A673 (cell line): ENCODE measurements around the gene OASL. TPM values are rescaled to one million over a fixed set of nuclear protein-coding genes. Genes with fewer than 3 reads are reported as not detected.

ENCODE experiments used
- BruUV-seq: library from RNA; stranded (reverse); fragments of 400-500 nt; replicated peaks from 2 replicates; lab custom pipeline; 2021; lab: Mats Ljungman, UMichigan
- CTCF ChIA-PET: fragments of 300-600 bp; sonication (Branson Sonifier 250); formaldehyde crosslinking; loops from one replicate; lab custom pipeline; 2022; ENCODE audit warnings: antibody characterized with exemption; lab: Charles Lee
- POLR2A ChIA-PET: fragments of 300-600 bp; sonication (Branson Sonifier 250); formaldehyde crosslinking; loops from one replicate; lab custom pipeline; 2022; ENCODE audit warnings: antibody characterized with exemption; ENCODE audit not compliant: low non-redundant PET; lab: Charles Lee
- DNase-seq: peaks from one replicate; pipeline ENCODE4 v3.0.0-alpha.2; 2015; ENCODE audit warnings: low spot score
- H3K27ac ChIP-seq: fragments of 200-600 bp; sonication (generic); 2 replicates; pipeline ENCODE4 v1.5.1; 2016; ENCODE audit warnings: mixed run types, low read depth, mild to moderate bottlenecking, mixed read lengths, antibody characterized with exemption, low read length; ENCODE audit not compliant: poor library complexity, severe bottlenecking
- H3K27me3 ChIP-seq: fragments of 200-600 bp; sonication (generic); replicated peaks from 2 replicates; pipeline ENCODE4 v1.6.1; 2017; ENCODE audit warnings: mixed run types, low read depth, mild to moderate bottlenecking, mixed read lengths, antibody characterized with exemption, low read length; ENCODE audit not compliant: insufficient read depth, poor library complexity
- H3K36me3 ChIP-seq: fragments of 200-600 bp; sonication (generic); 2 replicates; pipeline ENCODE4 v1.6.1; 2016; ENCODE audit warnings: mixed run types, mild to moderate bottlenecking, mixed read lengths, antibody characterized with exemption, low read length; ENCODE audit not compliant: insufficient read depth, poor library complexity, severe bottlenecking
- H3K4me1 ChIP-seq: fragments of 200-600 bp; sonication (generic); 2 replicates; pipeline ENCODE4 v1.6.1; 2017; ENCODE audit warnings: mixed run types, mild to moderate bottlenecking, mixed read lengths, antibody characterized with exemption, low read length; ENCODE audit not compliant: insufficient read depth, poor library complexity, severe bottlenecking
- H3K4me3 ChIP-seq: fragments of 200-600 bp; sonication (generic); 2 replicates; pipeline ENCODE4 v1.5.1; 2016; ENCODE audit warnings: low read depth, mixed run types, mild to moderate bottlenecking, mixed read lengths, low read length; ENCODE audit not compliant: poor library complexity, severe bottlenecking
- H3K9me3 ChIP-seq: fragments of 200-600 bp; sonication (generic); 2 replicates; pipeline ENCODE4 v1.6.1; 2016; ENCODE audit warnings: mixed run types, low read depth, mild to moderate bottlenecking, mixed read lengths, antibody characterized with exemption, low read length; ENCODE audit not compliant: poor library complexity, severe bottlenecking
- EZH2 ChIP-seq: fragments of 200-600 bp; sonication (generic); IDR thresholded peaks from 2 replicates; pipeline ENCODE4 v1.6.1; 2017; ENCODE audit warnings: borderline replicate concordance, low read depth, mild to moderate bottlenecking, mixed read lengths, antibody characterized with exemption, low read length; ENCODE audit not compliant: poor library complexity, severe bottlenecking
- intact Hi-C: fragments of 100-400 bp; cut with micrococcal nuclease; formaldehyde crosslinking; loops from one replicate; pipeline ENCODE4 v1.10.0; 2022; ENCODE audit not compliant: unreplicated experiment
- total RNA-seq: library from RNA; stranded (reverse); gene quantifications from 2 replicates; pipeline ENCODE4 v1.2.3, GENCODE V29; 2021
- TF ChIP-seq, protein P1 (sequence below): fragments of 300-800, 200-600 bp; sonication (generic); conservative IDR thresholded peaks from 2 replicates; pipeline ENCODE4 v1.5.1; 2017; ENCODE audit warnings: low read depth, mild to moderate bottlenecking, antibody characterized with exemption, low read length, moderate library complexity, mixed read lengths

OASL gene
- total RNA-seq, 1 experiment from 2014 or later: 0.73 TPM

DNA sequence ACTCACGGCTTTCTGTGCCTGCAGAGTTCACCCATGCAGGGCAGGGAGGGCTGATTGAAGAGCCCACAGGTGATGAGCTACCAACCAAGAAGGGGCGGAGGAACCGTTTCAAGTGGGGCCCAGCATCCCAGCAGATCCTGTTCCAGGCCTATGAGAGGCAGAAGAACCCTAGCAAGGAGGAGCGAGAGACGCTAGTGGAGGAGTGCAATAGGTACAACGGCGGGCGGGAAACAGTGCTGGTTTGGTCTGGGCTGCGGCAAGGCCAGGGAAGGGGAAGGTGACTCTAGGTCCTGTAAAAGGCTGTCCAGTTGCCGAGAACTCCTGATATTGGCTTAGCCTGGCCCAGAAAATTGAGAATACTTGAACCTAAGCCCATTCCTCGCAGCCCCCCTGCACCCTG, 45.5 kb downstream of the OASL start:
- Histone ChIP-seq H3K4me1 (no peaks in the 10 kb centered on the region), H3K36me3 (no peaks in the 10 kb centered on the region), H3K27me3 (no peaks in the 10 kb centered on the region), H3K27ac (no peak overlapping the region), H3K9me3 (no peaks in the 10 kb centered on the region), H3K4me3 (no peak overlapping the region)
- CTCF ChIA-PET: no interaction called here
- no TSS peak for BruUV-seq
- no peak for DNase-seq
- POLR2A ChIA-PET: no interaction called here
- TF ChIP-seq, protein P1, sequence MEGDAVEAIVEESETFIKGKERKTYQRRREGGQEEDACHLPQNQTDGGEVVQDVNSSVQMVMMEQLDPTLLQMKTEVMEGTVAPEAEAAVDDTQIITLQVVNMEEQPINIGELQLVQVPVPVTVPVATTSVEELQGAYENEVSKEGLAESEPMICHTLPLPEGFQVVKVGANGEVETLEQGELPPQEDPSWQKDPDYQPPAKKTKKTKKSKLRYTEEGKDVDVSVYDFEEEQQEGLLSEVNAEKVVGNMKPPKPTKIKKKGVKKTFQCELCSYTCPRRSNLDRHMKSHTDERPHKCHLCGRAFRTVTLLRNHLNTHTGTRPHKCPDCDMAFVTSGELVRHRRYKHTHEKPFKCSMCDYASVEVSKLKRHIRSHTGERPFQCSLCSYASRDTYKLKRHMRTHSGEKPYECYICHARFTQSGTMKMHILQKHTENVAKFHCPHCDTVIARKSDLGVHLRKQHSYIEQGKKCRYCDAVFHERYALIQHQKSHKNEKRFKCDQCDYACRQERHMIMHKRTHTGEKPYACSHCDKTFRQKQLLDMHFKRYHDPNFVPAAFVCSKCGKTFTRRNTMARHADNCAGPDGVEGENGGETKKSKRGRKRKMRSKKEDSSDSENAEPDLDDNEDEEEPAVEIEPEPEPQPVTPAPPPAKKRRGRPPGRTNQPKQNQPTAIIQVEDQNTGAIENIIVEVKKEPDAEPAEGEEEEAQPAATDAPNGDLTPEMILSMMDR: no peak
- intact Hi-C loops: no loop called here

DNA sequence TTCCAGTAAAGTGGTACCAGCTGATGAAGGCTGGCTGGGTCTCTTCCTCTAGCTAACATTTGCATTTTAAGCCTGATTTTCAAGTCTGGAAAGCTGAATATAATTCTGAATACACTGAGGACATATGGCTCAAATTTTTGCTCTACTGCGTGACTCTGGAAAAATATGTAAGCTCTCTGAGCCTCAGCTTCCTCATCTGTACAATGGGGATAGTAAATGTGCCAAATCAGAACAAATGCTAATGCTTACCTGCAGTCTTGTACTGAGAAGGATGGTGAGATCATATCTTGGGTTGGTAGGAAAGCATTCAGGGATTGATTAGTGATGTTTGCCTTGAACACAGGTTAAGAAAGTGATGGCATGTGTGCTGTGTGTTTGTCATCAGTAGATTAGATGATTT, 46.1 kb downstream of the OASL start:
- TF ChIP-seq, protein P1: no peak
- TF ChIP-seq EZH2: no peak
- intact Hi-C loops: no loop called here
- H3K27me3 ChIP-seq: no peaks in the 10 kb centered on the region
- H3K27ac ChIP-seq: no peak overlapping the region
- no peaks in the 10 kb centered on the region for H3K4me1 ChIP-seq
- CTCF ChIA-PET: no interaction called here
- H3K9me3 ChIP-seq: no peaks in the 10 kb centered on the region
- no peak for DNase-seq
- POLR2A ChIA-PET: no interaction called here
- H3K4me3 ChIP-seq: no peak overlapping the region
- BruUV-seq: no TSS peak
- H3K36me3 ChIP-seq: no peaks in the 10 kb centered on the region

DNA sequence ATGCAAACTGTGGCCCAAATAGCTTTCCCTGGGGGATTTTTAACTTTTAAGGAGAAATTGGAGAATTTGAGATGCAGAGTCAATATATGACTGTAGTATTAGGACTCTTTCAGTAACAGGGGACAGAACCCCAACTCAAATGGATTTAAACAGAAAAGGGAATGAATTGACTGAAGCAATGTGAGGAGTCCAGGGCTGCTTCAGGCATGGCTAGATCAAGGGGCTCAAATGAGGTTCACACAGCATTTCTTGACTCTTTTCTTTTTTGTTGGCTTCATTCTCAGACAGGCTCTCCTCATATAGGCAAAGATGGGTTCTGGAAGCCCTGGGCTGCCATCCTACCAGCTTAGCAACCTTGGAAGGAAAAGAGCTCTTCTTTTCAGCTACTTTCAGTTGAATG, 47.1 kb downstream of the OASL start:
- ChIA-PET POLR2A (no interaction called here), CTCF (no interaction called here)
- H3K4me3 ChIP-seq: no peak overlapping the region
- H3K4me1 ChIP-seq: no peaks in the 10 kb centered on the region
- no peak for DNase-seq
- intact Hi-C loops: no loop called here
- no TSS peak for BruUV-seq
- no peaks in the 10 kb centered on the region for H3K27me3 ChIP-seq
- TF ChIP-seq, protein P1: no peak
- TF ChIP-seq EZH2: no peak
- no peak overlapping the region for H3K27ac ChIP-seq
- no peaks in the 10 kb centered on the region for H3K9me3 ChIP-seq
- H3K36me3 ChIP-seq: no peaks in the 10 kb centered on the region
